ENCODE results near the gene FBLN2. TPM values are rescaled to one million over a fixed set of nuclear protein-coding genes. Genes with fewer than 3 reads are reported as not detected.

FBLN2 gene
- polyA plus RNA-seq, 2 of the 4 experiments (the other 2 are of a cell fraction), result 1.1 to 2.7 TPM

DNA sequence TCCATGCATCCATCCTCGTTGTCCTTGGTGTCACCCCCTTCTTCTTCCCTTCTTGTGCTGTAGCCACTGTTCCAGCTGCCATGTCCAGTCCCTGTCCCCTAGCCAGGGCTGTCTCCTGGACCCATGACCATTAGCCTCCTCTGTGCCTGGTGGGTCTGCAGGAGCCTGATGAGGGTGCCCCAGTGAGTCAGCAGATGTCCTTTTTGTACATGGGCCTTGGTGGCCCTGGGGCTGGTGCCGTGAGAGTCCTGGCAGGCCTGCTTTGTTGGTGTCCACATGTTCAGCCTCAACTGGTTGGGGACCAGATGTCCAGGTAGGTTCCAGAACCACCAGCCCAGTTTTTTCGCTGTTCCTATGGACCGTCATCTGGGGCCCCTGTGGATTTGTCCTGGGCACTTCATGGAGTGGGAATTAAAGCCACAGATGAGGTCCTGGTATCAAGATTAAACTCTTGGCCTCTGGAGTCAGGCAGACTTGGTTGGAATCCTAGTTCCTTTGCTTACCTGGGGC, 66.1 kb downstream of the FBLN2 start:
- CTCF ChIA-PET, result interaction anchor here (1.7 to 2.5 kb wide), 2 partner anchors 33 to 119 kb away, joined by 7 to 11 read pairs; no protein-coding TSS in a partner anchor
- Histone ChIP-seq H3K4me2 (no peak overlapping the region), H3K4me1 (no peaks in the 10 kb centered on the region), H3K4me3 (no peak overlapping the region), H3K27ac (no peak overlapping the region), H3K9me3 (no peaks in the 10 kb centered on the region)
- no peak for ATAC-seq
- POLR2A ChIA-PET, result no interaction called here
- DNase-seq (ENCODE audit: low read depth in 1 of 2, low spot score in 1 of 2), result no peak
- TF ChIP-seq CEBPB (IDR thresholded peaks at IDR 0.05) (no peak), HOXB13 (CRISPR knock-in tag; IDR thresholded peaks at IDR 0.05; ENCODE audit: low read depth) (no peak), POLR2AphosphoS2 (conservative IDR thresholded peaks at IDR 0.05; ENCODE audit: low read length) (no peak)
- TF ChIP-seq, protein P1, sequence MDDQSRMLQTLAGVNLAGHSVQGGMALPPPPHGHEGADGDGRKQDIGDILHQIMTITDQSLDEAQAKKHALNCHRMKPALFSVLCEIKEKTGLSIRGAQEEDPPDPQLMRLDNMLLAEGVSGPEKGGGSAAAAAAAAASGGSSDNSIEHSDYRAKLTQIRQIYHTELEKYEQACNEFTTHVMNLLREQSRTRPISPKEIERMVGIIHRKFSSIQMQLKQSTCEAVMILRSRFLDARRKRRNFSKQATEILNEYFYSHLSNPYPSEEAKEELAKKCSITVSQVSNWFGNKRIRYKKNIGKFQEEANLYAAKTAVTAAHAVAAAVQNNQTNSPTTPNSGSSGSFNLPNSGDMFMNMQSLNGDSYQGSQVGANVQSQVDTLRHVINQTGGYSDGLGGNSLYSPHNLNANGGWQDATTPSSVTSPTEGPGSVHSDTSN (IDR thresholded peaks at IDR 0.05), result no peak
- 30% methylated on average over 3 of the region's 4 CpGs for WGBS (ENCODE audit: missing lambda C conversion rate)
- FAIRE-seq, result no peak

DNA sequence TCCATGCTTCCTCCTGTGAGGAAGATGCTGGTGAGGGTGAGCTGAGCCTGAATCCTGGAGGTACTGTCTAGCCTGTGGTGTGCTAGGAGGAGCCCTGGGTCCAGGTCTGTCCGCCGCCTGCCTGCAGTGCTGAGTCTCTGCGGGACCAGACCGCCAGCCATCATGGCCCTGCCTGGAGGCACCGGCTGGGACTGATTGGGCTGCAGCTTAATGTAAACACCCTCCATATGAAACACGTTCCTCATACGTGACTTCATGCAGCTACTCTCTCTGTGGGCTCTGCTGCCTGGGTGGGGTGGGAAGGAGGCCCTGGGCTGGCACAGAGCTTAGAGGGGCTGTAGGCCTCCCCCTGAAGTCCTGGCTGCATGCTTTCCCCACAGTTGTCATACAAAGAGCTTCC, 67.4 kb downstream of the FBLN2 start:
- Histone ChIP-seq H3K9me3 (no peaks in the 10 kb centered on the region), H3K4me1 (no peaks in the 10 kb centered on the region), H3K27ac (no peak overlapping the region), H3K4me2 (no peak overlapping the region), H3K4me3 (no peak overlapping the region)
- TF ChIP-seq FOSB (CRISPR knock-in tag; IDR thresholded peaks at IDR 0.05) (no peak), GATA3 (IDR thresholded peaks at IDR 0.05; ENCODE audit: borderline replicate concordance) (no peak), HDAC2 (IDR thresholded peaks at IDR 0.05) (no peak), MAZ (IDR thresholded peaks at IDR 0.05; ENCODE audit: borderline replicate concordance, low read depth, low read length) (no peak), TP53 (CRISPR knock-in tag; IDR thresholded peaks at IDR 0.05) (no peak), FOXS1 (CRISPR knock-in tag; IDR thresholded peaks at IDR 0.05) (no peak), HOXA7 (CRISPR knock-in tag; IDR thresholded peaks at IDR 0.05) (no peak), RAD21 (conservative IDR thresholded peaks at IDR 0.05 in 1 of 2, IDR thresholded peaks at IDR 0.05 in 1 of 2) (no peak), CHD2 (IDR thresholded peaks at IDR 0.05; ENCODE audit: low read length, partially characterized antibody) (no peak)
- TF ChIP-seq, protein P2, sequence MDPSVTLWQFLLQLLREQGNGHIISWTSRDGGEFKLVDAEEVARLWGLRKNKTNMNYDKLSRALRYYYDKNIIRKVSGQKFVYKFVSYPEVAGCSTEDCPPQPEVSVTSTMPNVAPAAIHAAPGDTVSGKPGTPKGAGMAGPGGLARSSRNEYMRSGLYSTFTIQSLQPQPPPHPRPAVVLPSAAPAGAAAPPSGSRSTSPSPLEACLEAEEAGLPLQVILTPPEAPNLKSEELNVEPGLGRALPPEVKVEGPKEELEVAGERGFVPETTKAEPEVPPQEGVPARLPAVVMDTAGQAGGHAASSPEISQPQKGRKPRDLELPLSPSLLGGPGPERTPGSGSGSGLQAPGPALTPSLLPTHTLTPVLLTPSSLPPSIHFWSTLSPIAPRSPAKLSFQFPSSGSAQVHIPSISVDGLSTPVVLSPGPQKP (IDR thresholded peaks at IDR 0.05; ENCODE audit: low read depth, low read length), result no peak
- TF ChIP-seq, protein P3, sequence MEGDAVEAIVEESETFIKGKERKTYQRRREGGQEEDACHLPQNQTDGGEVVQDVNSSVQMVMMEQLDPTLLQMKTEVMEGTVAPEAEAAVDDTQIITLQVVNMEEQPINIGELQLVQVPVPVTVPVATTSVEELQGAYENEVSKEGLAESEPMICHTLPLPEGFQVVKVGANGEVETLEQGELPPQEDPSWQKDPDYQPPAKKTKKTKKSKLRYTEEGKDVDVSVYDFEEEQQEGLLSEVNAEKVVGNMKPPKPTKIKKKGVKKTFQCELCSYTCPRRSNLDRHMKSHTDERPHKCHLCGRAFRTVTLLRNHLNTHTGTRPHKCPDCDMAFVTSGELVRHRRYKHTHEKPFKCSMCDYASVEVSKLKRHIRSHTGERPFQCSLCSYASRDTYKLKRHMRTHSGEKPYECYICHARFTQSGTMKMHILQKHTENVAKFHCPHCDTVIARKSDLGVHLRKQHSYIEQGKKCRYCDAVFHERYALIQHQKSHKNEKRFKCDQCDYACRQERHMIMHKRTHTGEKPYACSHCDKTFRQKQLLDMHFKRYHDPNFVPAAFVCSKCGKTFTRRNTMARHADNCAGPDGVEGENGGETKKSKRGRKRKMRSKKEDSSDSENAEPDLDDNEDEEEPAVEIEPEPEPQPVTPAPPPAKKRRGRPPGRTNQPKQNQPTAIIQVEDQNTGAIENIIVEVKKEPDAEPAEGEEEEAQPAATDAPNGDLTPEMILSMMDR (IDR thresholded peaks at IDR 0.05), result no peak
- POLR2A ChIA-PET, result no interaction called here
- DNase-seq (ENCODE audit: low read depth in 1 of 2, low spot score in 1 of 2) (no peak), FAIRE-seq (no peak), ATAC-seq (peak in 1 of 2 experiments; percentile 25; a peak in 2 of 6 replicates)
- CTCF ChIA-PET, result interaction anchor here (1.0 to 2.5 kb wide), 3 partner anchors 32 to 120 kb away, joined by 3 to 11 read pairs (median 7); no protein-coding TSS in a partner anchor
- 62% methylated on average over 7 of the region's 7 CpGs for WGBS (ENCODE audit: missing lambda C conversion rate)

DNA sequence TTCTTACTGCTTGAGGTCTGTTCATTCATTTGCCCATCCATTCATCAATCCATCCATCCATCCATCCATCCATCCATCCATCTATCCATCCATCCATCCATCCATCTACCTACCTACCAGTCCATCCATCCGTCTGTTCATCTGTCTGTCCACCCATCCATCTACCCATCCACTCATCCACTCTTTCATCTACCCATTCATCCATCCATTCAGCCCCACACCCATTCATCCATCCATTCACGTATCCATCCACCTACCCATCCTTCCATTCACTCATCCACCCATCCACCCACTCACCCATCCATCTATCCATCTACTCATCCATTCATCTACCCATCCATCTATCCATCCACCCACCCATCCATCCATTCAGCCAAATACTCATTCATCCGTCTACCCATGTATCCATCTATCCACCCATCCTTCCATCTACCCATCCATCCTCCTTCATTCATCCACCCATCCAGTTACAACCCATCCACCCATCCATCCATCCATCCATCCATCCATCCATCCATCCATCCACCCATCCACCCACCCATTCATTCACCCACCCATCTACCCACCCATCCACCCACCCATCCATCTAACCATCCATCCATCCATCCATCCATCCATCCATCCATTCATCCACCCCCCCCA, 68.3 kb downstream of the FBLN2 start:
- no peaks in the 10 kb centered on the region for H3K4me1 ChIP-seq
- H3K9me3 ChIP-seq, result no peaks in the 10 kb centered on the region
- FAIRE-seq (no peak), ATAC-seq (no peak), DNase-seq (ENCODE audit: low read depth in 1 of 2, low spot score in 1 of 2) (no peak)
- 24% methylated on average over 3 of the region's 3 CpGs for WGBS (ENCODE audit: missing lambda C conversion rate)
- H3K4me3 ChIP-seq, result no peak overlapping the region
- H3K27ac ChIP-seq, result no peak overlapping the region
- POLR2A ChIA-PET, result no interaction called here
- no peak overlapping the region for H3K4me2 ChIP-seq
- CTCF ChIA-PET, result interaction anchor here (1.0 to 2.5 kb wide), 4 partner anchors 31 to 121 kb away, joined by 3 to 11 read pairs (median 6); no protein-coding TSS in a partner anchor
- no peak for TF ChIP-seq NR3C1 (IDR thresholded peaks at IDR 0.05)
- TF ChIP-seq CEBPB (IDR thresholded peaks at IDR 0.05), result no peak
- TF ChIP-seq, protein P4, sequence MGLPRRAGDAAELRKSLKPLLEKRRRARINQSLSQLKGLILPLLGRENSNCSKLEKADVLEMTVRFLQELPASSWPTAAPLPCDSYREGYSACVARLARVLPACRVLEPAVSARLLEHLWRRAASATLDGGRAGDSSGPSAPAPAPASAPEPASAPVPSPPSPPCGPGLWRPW (IDR thresholded peaks at IDR 0.05), result no peak
- TF ChIP-seq HEYL (CRISPR knock-in tag; IDR thresholded peaks at IDR 0.05), result no peak
- no peak for TF ChIP-seq JUN (IDR thresholded peaks at IDR 0.05)
- TF ChIP-seq, protein P5, sequence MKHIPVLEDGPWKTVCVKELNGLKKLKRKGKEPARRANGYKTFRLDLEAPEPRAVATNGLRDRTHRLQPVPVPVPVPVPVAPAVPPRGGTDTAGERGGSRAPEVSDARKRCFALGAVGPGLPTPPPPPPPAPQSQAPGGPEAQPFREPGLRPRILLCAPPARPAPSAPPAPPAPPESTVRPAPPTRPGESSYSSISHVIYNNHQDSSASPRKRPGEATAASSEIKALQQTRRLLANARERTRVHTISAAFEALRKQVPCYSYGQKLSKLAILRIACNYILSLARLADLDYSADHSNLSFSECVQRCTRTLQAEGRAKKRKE (CRISPR knock-in tag; IDR thresholded peaks at IDR 0.05; ENCODE audit: low read depth), result no peak
- TF ChIP-seq FOXS1 (CRISPR knock-in tag; IDR thresholded peaks at IDR 0.05), result no peak
- TF ChIP-seq RFX5 (IDR thresholded peaks at IDR 0.05), result no peak
- no peak for TF ChIP-seq FOSB (CRISPR knock-in tag; IDR thresholded peaks at IDR 0.05)
- TF ChIP-seq, protein P1 (IDR thresholded peaks at IDR 0.05), result no peak
- TF ChIP-seq ZFP36 (IDR thresholded peaks at IDR 0.05; ENCODE audit: borderline replicate concordance, partially characterized antibody), result no peak
- TF ChIP-seq RAD21 (conservative IDR thresholded peaks at IDR 0.05 in 1 of 2, IDR thresholded peaks at IDR 0.05 in 1 of 2), result no peak
- no peak for TF ChIP-seq SREBF2 (IDR thresholded peaks at IDR 0.05)
- no peak for TF ChIP-seq MAFK (IDR thresholded peaks at IDR 0.05; ENCODE audit: partially characterized antibody)
- no peak for TF ChIP-seq ZC3H11A (IDR thresholded peaks at IDR 0.05)
- no peak for TF ChIP-seq GATA3 (IDR thresholded peaks at IDR 0.05; ENCODE audit: borderline replicate concordance)
- TF ChIP-seq KDM5A (IDR thresholded peaks at IDR 0.05), result no peak

All from A549 (cell line).